Kidney (tissue), 14 donors: ENCODE results near the gene ZER1. TPM values are rescaled to one million over a fixed set of nuclear protein-coding genes. Genes with fewer than 3 reads are reported as not detected.

Experiments
- DNase-seq, 5 donors: peaks; one replicate each; pipeline ENCODE4 v3.0.0-alpha.2; 2013 to 2020
- FAIRE-seq: peaks from 2 replicates; lab custom pipeline; 2012; peaks lifted over from hg19 to GRCh38; lab: Jason Lieb, UNC
- H3K27ac ChIP-seq, 2 donors: one replicate each; pipeline ENCODE4 v1.7.0; 2013; ENCODE audit warnings: low read depth in 2 of 2, low read length in 2 of 2, inconsistent platforms in 1 of 2
- H3K27me3 ChIP-seq: one replicate; pipeline ENCODE4 v1.7.1; 2013; ENCODE audit warnings: low read length, inconsistent platforms; ENCODE audit not compliant: control insufficient read depth, insufficient read depth
- H3K36me3 ChIP-seq, 3 donors: one replicate each; pipeline versions ENCODE4 v1.7.0 to v1.7.1; 2013; ENCODE audit warnings: low read length in 3 of 3, control low read depth in 1 of 3, inconsistent platforms in 1 of 3; ENCODE audit not compliant: insufficient read depth in 3 of 3, control insufficient read depth in 2 of 3
- H3K4me1 ChIP-seq, 3 donors: one replicate each; pipeline versions ENCODE4 v1.7.0 to v1.7.1; 2013; ENCODE audit warnings: low read length in 3 of 3, inconsistent platforms in 1 of 3, low read depth in 1 of 3; ENCODE audit not compliant: control insufficient read depth in 2 of 3, insufficient read depth in 2 of 3
- H3K4me3 ChIP-seq, 3 donors: one replicate each; pipeline versions ENCODE4 v1.7.0 to v1.8.1; 2013; ENCODE audit warnings: low read length in 3 of 3, control low read depth in 1 of 3, inconsistent platforms in 1 of 3
- H3K9ac ChIP-seq, 3 donors: one replicate each; pipeline versions ENCODE4 v1.7.0 to v1.7.1; 2013; ENCODE audit warnings: low read length in 3 of 3, control low read depth in 1 of 3, inconsistent platforms in 1 of 3
- H3K9me3 ChIP-seq, 3 donors: one replicate each; pipeline versions ENCODE4 v1.7.0 to v1.7.1; 2013; ENCODE audit warnings: low read length in 3 of 3, control low read depth in 1 of 3, inconsistent platforms in 1 of 3; ENCODE audit not compliant: control insufficient read depth in 2 of 3, insufficient read depth in 1 of 3
- CTCF ChIP-seq: IDR thresholded peaks from 3 replicates; pipeline ENCODE4 v1.5.1; 2012; ENCODE audit warnings: mild to moderate bottlenecking, moderate library complexity, borderline replicate concordance; ENCODE audit not compliant: insufficient read depth; ENCODE audit errors: extremely low read depth
- intact Hi-C: fragments of 100-400 bp; cut with DNase I; formaldehyde crosslinking; loops from one replicate; pipeline ENCODE4 v1.11.1; 2022
- polyA plus RNA-seq: library from polyadenylated mRNA; stranded (reverse); fragments of 350-450 nt; fragmentation: Illumina TruSeq; extraction: RNeasy Lipid Tissue Mini Kit (QIAGEN cat#74804); gene quantifications from one replicate; pipeline ENCODE4 v1.2.3, GENCODE V29; 2014; ENCODE audit warnings: low read depth, low replicate concordance; ENCODE audit not compliant: insufficient read depth
- total RNA-seq: library from RNA; stranded (reverse); fragmentation: NEBNext Ultra II Directional; extraction: Animal tissue kit (Norgen Biotek cat#: 25700); gene quantifications from one replicate; pipeline ENCODE4 v1.2.1, GENCODE V29; 2021
- donor health status: control.
- donor health status: control.
- donor health status: control.
- donor health status: control.
- donor health status: control.
- donor health status: DM: yes; HTN: yes; CAD: no.
- donor health status: Normal renal cell carcinoma (clear cell type).

ZER1 gene
- total and polyA plus RNA-seq, 2 donors from 2014 or later = 31.1 to 43.2 TPM

DNA sequence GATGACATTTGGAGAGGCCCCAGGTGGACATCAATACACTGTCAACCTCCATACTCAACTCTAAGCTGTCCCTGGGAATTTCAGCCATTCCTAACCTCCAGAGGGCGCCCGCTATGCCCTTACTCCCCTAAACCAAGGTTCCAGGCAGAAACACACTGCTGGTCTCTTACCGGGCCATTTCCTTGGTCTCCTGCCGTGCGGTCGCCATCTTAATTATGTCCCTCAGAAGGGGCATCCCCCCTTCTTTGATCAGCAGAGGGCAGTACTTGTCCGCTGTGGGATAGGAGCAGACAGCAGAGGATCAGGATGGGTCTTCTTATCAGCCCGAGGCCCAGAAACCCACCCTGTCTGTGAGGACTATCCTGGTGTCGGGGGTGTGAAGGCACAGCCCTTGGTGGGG is 38.5 kb downstream of the ZER1 start:
- no peak for FAIRE-seq
- TF ChIP-seq CTCF = peak; percentile 66
- H3K27me3 ChIP-seq = no peaks in the 10 kb centered on the region
- H3K4me1 ChIP-seq = peaks cover 0 to 2% (median 0%) of the 10 kb centered on the region in 3 donors
- peaks cover 0 to 13% (median 5%) of the 10 kb centered on the region in 3 donors for H3K36me3 ChIP-seq
- H3K9ac ChIP-seq = peak overlapping the region in 1 of 3 donors; percentile 49
- peak overlapping the region in 1 of 2 donors; percentile 13 for H3K27ac ChIP-seq
- intact Hi-C loops = no loop called here
- H3K4me3 ChIP-seq = no peak overlapping the region
- peak in 4 of 5 donors; percentile 89 to 94 (median 90) for DNase-seq
- no peaks in the 10 kb centered on the region for H3K9me3 ChIP-seq

DNA sequence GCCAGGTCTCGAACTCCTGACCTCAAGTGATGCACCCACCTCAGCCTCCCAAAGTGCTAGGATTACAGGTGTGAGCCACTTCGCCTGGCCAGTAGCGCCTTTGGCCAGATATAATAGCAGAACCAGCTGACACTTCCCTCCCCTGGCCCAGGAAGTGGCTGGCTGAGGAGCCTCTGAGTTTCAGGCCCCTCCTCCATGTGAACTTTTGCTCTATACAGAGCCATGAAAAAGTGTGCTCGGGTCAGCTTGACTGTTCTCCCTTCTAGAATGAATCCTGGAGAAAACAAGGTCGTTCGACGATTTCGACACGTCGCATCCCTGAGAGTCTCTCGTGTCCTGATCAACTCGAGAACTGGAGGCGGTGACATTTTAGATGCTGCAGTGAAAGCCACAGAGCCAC is 39.2 kb downstream of the ZER1 start:
- DNase-seq (peak in 1 of 5 donors; percentile 27), FAIRE-seq (no peak)
- TF ChIP-seq CTCF = no peak
- Histone ChIP-seq H3K4me1 (peaks cover 0 to 2% (median 0%) of the 10 kb centered on the region in 3 donors), H3K9me3 (no peaks in the 10 kb centered on the region), H3K36me3 (peaks cover 0 to 13% (median 5%) of the 10 kb centered on the region in 3 donors), H3K27ac (no peak overlapping the region), H3K9ac (no peak overlapping the region), H3K27me3 (no peaks in the 10 kb centered on the region), H3K4me3 (no peak overlapping the region)
- intact Hi-C loops = no loop called here

DNA sequence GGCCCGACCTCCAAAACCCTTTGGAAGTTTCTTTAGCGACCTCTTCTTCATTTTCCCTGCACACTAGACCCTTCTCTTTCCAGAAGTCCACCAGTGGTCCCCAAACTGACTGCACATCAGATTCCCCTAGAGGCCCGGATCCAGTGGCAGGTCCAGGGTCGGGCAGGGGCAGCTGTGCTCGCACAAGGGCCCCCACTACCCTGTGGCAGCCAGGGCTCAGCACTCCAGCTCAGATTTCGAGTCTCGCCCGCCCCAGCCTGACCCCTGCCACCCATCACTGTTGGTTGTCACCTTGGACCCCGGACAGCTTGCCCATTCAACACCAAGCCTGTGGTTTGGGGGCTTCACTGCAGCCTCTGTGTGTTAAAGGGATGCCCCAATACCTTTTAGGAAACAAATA is 40.0 kb downstream of the ZER1 start:
- DNase-seq (no peak), FAIRE-seq (no peak)
- TF ChIP-seq CTCF = no peak

GRCh38 chr9:128731093-128731492 is 40.6 kb downstream of the ZER1 start:
- Histone ChIP-seq H3K27me3 (no peaks in the 10 kb centered on the region), H3K4me1 (peaks cover 0 to 2% (median 0%) of the 10 kb centered on the region in 3 donors), H3K9ac (no peak overlapping the region), H3K36me3 (peaks cover 0 to 13% (median 2%) of the 10 kb centered on the region in 3 donors), H3K9me3 (no peaks in the 10 kb centered on the region), H3K27ac (no peak overlapping the region), H3K4me3 (no peak overlapping the region)
- intact Hi-C loops = no loop called here
- FAIRE-seq = no peak
- DNase-seq = no peak
- no peak for TF ChIP-seq CTCF

More for the DNA sequence above, 40.0 kb downstream of the ZER1 start:
- Histone ChIP-seq H3K9me3 (no peaks in the 10 kb centered on the region), H3K27ac (no peak overlapping the region), H3K4me3 (no peak overlapping the region), H3K9ac (no peak overlapping the region), H3K4me1 (peaks cover 0 to 2% (median 0%) of the 10 kb centered on the region in 3 donors), H3K27me3 (no peaks in the 10 kb centered on the region), H3K36me3 (peaks cover 0 to 13% (median 2%) of the 10 kb centered on the region in 3 donors)
- intact Hi-C loops = no loop called here
